Breast epithelium (tissue), 4 donors: ENCODE measurements around the gene CHKB. TPM values are rescaled to one million over a fixed set of nuclear protein-coding genes. Genes with fewer than 3 reads are reported as not detected.

Experiments
- DNase-seq, 2 donors: peaks; one replicate each; pipeline ENCODE4 v3.0.0-alpha.2; 2019; ENCODE audit warnings: low spot score in 2 of 2
- H3K27ac ChIP-seq, 2 donors: fragments of 200-600 bp; sonication (generic) in 1 of 2; one replicate each; pipeline ENCODE4 v1.5.1; 2016 to 2019; ENCODE audit warnings: mild to moderate bottlenecking in 1 of 2
- H3K27me3 ChIP-seq, 2 donors: fragments of 200-600 bp; sonication (generic) in 1 of 2; one replicate each; pipeline versions ENCODE4 v1.5.1 to v1.6.0; 2017 to 2019; ENCODE audit warnings: control low read depth in 1 of 2, mild to moderate bottlenecking in 1 of 2
- H3K36me3 ChIP-seq: fragments of 200-600 bp; one replicate; pipeline ENCODE4 v1.5.1; 2019
- H3K4me1 ChIP-seq, 2 donors: fragments of 200-600 bp; sonication (generic); one replicate each; pipeline ENCODE4 v1.5.1; 2016 to 2019; ENCODE audit warnings: control low read depth in 1 of 2
- H3K4me3 ChIP-seq, 3 donors: fragments of 200-600 bp; sonication (generic); 1 replicate in 2 of 3; 2 replicates in 1 of 3; pipeline ENCODE4 v1.5.1; 2016 to 2019; ENCODE audit warnings: mild to moderate bottlenecking in 3 of 3, moderate library complexity in 2 of 3
- H3K9me3 ChIP-seq, 2 donors: fragments of 200-600 bp; sonication (generic) in 1 of 2; one replicate each; pipeline ENCODE4 v1.5.1; 2016 to 2019; ENCODE audit warnings: control low read depth in 1 of 2
- CTCF ChIP-seq, 3 donors: fragments of 450-650 bp; IDR thresholded peaks; one replicate each; pipeline ENCODE4 v1.5.1; 2016 to 2017; ENCODE audit warnings: antibody characterized with exemption in 3 of 3, mild to moderate bottlenecking in 3 of 3, moderate library complexity in 3 of 3
- POLR2A ChIP-seq: fragments of 450-650 bp; IDR thresholded peaks from one replicate; pipeline ENCODE4 v1.6.1; 2016; ENCODE audit warnings: antibody characterized with exemption, mild to moderate bottlenecking, moderate library complexity
- POLR2AphosphoS5 ChIP-seq, 3 donors: sonication (generic); formaldehyde crosslinking; IDR thresholded peaks; one replicate each; pipeline ENCODE4 v1.6.1; 2017; ENCODE audit warnings: antibody characterized with exemption in 3 of 3
- intact Hi-C: fragments of 100-400 bp; cut with DNase I; formaldehyde crosslinking; loops from one replicate; pipeline ENCODE4 v1.15.1; 2023; ENCODE audit warnings: low total_unique reads
- total RNA-seq, 3 donors: library from RNA; depleted of rRNA; stranded (reverse); fragments of >200 nt; gene quantifications; one replicate each; pipeline ENCODE4 v1.1.0, GENCODE V29; 2016

Gene CHKB
- total RNA-seq, 3 donors from 2014 or later, result 53.9 to 77.6 (median 71.4) TPM

GRCh38 chr22:50573491-50574382, 8.9 kb downstream of the CHKB start:
- no peak overlapping the region for H3K27ac ChIP-seq
- peaks cover 11% of the 10 kb centered on the region for H3K36me3 ChIP-seq
- H3K4me1 ChIP-seq, result no peaks in the 10 kb centered on the region
- TF ChIP-seq POLR2A, result no peak
- TF ChIP-seq CTCF (IDR thresholded peaks at IDR 0.05), result no peak
- intact Hi-C loops, result no loop called here
- H3K27me3 ChIP-seq, result no peaks in the 10 kb centered on the region
- DNase-seq, result no peak
- H3K4me3 ChIP-seq, result no peak overlapping the region
- H3K9me3 ChIP-seq, result no peaks in the 10 kb centered on the region

GRCh38 chr22:50572965-50573364, 9.7 kb downstream of the CHKB start:
- no peaks in the 10 kb centered on the region for H3K4me1 ChIP-seq
- H3K27me3 ChIP-seq, result no peaks in the 10 kb centered on the region
- no peaks in the 10 kb centered on the region for H3K9me3 ChIP-seq
- H3K4me3 ChIP-seq, result no peak overlapping the region
- H3K27ac ChIP-seq, result no peak overlapping the region
- DNase-seq, result no peak
- H3K36me3 ChIP-seq, result peaks cover 11% of the 10 kb centered on the region
- intact Hi-C loops, result no loop called here
- TF ChIP-seq POLR2AphosphoS5 (IDR thresholded peaks at IDR 0.05) (no peak), POLR2A (no peak), CTCF (IDR thresholded peaks at IDR 0.05) (no peak)

- intact Hi-C loops, result no loop called here
- no peak for DNase-seq
- Histone ChIP-seq H3K36me3 (peaks cover 11% of the 10 kb centered on the region), H3K4me3 (no peak overlapping the region), H3K4me1 (no peaks in the 10 kb centered on the region), H3K9me3 (no peaks in the 10 kb centered on the region), H3K27ac (peak overlapping the region; percentile 3 to 58), H3K27me3 (no peaks in the 10 kb centered on the region)
- TF ChIP-seq POLR2A, result no peak
- no peak for TF ChIP-seq CTCF (IDR thresholded peaks at IDR 0.05)
- TF ChIP-seq POLR2AphosphoS5 (IDR thresholded peaks at IDR 0.05), result no peak
Measured at GRCh38 chr22:50571264-50572175, 11.1 kb downstream of the CHKB start.

GRCh38 chr22:50570861-50571260, 11.8 kb downstream of the CHKB start:
- TF ChIP-seq POLR2AphosphoS5 (IDR thresholded peaks at IDR 0.05) (no peak), POLR2A (no peak), CTCF (IDR thresholded peaks at IDR 0.05) (no peak)
- intact Hi-C loops, result no loop called here

More at GRCh38 chr22:50570861-50571260, 11.8 kb downstream of the CHKB start:
- Histone ChIP-seq H3K36me3 (peaks cover 11% of the 10 kb centered on the region), H3K4me1 (no peaks in the 10 kb centered on the region), H3K27me3 (no peaks in the 10 kb centered on the region), H3K27ac (peak overlapping the region; percentile 3 to 58), H3K4me3 (no peak overlapping the region), H3K9me3 (no peaks in the 10 kb centered on the region)
- no peak for DNase-seq
